Nephron progenitor cell (in vitro differentiated cells): Measurements from ENCODE around the gene SLX4IP.

Source experiments
- DNase-seq: peaks from one replicate; pipeline ENCODE4 v3.0.0; 2021
- H3K27ac Mint-ChIP-seq: 2 replicates; pipeline ENCODE4 v1.8.0; 2021; ENCODE audit warnings: mild to moderate bottlenecking, moderate library complexity, mixed read lengths
- H3K27me3 Mint-ChIP-seq: 2 replicates; pipeline ENCODE4 v1.8.0; 2021; ENCODE audit warnings: mild to moderate bottlenecking, low read depth, mixed read lengths; ENCODE audit not compliant: poor library complexity
- H3K36me3 Mint-ChIP-seq: 2 replicates; pipeline ENCODE4 v1.8.0; 2021; ENCODE audit warnings: low read depth, mixed read lengths
- H3K4me1 Mint-ChIP-seq: 2 replicates; pipeline ENCODE4 v1.8.0; 2021; ENCODE audit warnings: mixed read lengths
- H3K4me3 Mint-ChIP-seq: 2 replicates; pipeline ENCODE4 v1.8.0; 2021; ENCODE audit warnings: mild to moderate bottlenecking, moderate library complexity, mixed read lengths
- H3K9me3 Mint-ChIP-seq: 2 replicates; pipeline ENCODE4 v1.8.0; 2021; ENCODE audit warnings: mild to moderate bottlenecking, moderate library complexity, mixed read lengths
- CTCF ChIP-seq: fragments of 200-600 bp; sonication (generic); IDR thresholded peaks from 2 replicates; pipeline ENCODE4 v1.5.0; 2021; ENCODE audit warnings: antibody characterized with exemption

Gene SLX4IP

GRCh38 chr20:10670501-10671220, 235.6 kb downstream of the SLX4IP start:
- peaks cover 69% of the 10 kb centered on the region for H3K4me1 Mint-ChIP-seq
- peak overlapping the region; percentile 84 for H3K4me3 Mint-ChIP-seq
- H3K27ac Mint-ChIP-seq = peak overlapping the region; percentile 87
- DNase-seq = peak; percentile 38
- no peaks in the 10 kb centered on the region for H3K9me3 Mint-ChIP-seq
- peaks cover 21% of the 10 kb centered on the region for H3K36me3 Mint-ChIP-seq
- TF ChIP-seq CTCF = no peak
- no peaks in the 10 kb centered on the region for H3K27me3 Mint-ChIP-seq

- peak; percentile 62 for DNase-seq
- H3K27me3 Mint-ChIP-seq = no peaks in the 10 kb centered on the region
- peak; percentile 28 for TF ChIP-seq CTCF
- H3K9me3 Mint-ChIP-seq = no peaks in the 10 kb centered on the region
- H3K4me1 Mint-ChIP-seq = peaks cover 68% of the 10 kb centered on the region
- H3K27ac Mint-ChIP-seq = peak overlapping the region; percentile 87
- peak overlapping the region; percentile 84 for H3K4me3 Mint-ChIP-seq
- H3K36me3 Mint-ChIP-seq = peaks cover 14% of the 10 kb centered on the region
Measured at GRCh38 chr20:10671221-10671918, 236.3 kb downstream of the SLX4IP start.

GRCh38 chr20:10671919-10672623, 237.0 kb downstream of the SLX4IP start:
- peaks cover 11% of the 10 kb centered on the region for H3K36me3 Mint-ChIP-seq
- no peaks in the 10 kb centered on the region for H3K27me3 Mint-ChIP-seq
- H3K4me1 Mint-ChIP-seq = peaks cover 68% of the 10 kb centered on the region
- peak overlapping the region; percentile 84 for H3K4me3 Mint-ChIP-seq
- DNase-seq = peak; percentile 60
- TF ChIP-seq CTCF = no peak
- H3K9me3 Mint-ChIP-seq = no peaks in the 10 kb centered on the region
- peak overlapping the region; percentile 78 for H3K27ac Mint-ChIP-seq

- peaks cover 4% of the 10 kb centered on the region for H3K27me3 Mint-ChIP-seq
- peak overlapping the region; percentile 84 for H3K4me3 Mint-ChIP-seq
- no peaks in the 10 kb centered on the region for H3K9me3 Mint-ChIP-seq
- DNase-seq = peak; percentile 55
- peak overlapping the region; percentile 78 for H3K27ac Mint-ChIP-seq
- H3K36me3 Mint-ChIP-seq = peaks cover 11% of the 10 kb centered on the region
- peaks cover 68% of the 10 kb centered on the region for H3K4me1 Mint-ChIP-seq
- TF ChIP-seq CTCF = no peak
Measured at GRCh38 chr20:10672624-10673127, 237.6 kb downstream of the SLX4IP start.

GRCh38 chr20:10673176-10673841, 238.2 kb downstream of the SLX4IP start:
- Mint-ChIP-seq H3K27me3 (peaks cover 4% of the 10 kb centered on the region), H3K36me3 (peaks cover 11% of the 10 kb centered on the region), H3K4me3 (peak overlapping the region; percentile 100), H3K9me3 (no peaks in the 10 kb centered on the region), H3K27ac (peak overlapping the region; percentile 100), H3K4me1 (peaks cover 65% of the 10 kb centered on the region)
- DNase-seq = peak; percentile 57
- TF ChIP-seq CTCF = no peak
